ENCODE measurements around the gene TP53. TPM values are rescaled to one million over a fixed set of nuclear protein-coding genes. Genes with fewer than 3 reads are reported as not detected.

The TP53 gene
- total and polyA plus RNA-seq, 9 of the 15 experiments (the other 6 are each of a cell fraction or from before 2014, with no cell fraction given) = 2.8 to 14.0 (median 7.1) TPM

DNA sequence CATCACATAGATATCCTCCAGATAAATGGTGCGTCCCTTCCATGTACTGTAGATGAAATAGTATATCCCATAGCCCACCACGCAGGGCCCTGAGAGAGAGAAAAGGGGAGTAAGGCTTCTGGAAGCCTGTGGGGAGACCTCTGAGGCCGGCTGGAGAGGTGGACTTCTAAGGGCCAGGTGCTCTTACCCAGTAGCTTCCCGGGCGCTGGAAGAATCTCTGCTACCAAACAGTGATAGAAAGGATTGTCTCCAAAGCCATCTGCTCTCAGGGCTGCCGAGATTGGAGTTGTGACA lies 60.4 kb downstream of the TP53 start (continued):
- TF ChIP-seq, protein P1, sequence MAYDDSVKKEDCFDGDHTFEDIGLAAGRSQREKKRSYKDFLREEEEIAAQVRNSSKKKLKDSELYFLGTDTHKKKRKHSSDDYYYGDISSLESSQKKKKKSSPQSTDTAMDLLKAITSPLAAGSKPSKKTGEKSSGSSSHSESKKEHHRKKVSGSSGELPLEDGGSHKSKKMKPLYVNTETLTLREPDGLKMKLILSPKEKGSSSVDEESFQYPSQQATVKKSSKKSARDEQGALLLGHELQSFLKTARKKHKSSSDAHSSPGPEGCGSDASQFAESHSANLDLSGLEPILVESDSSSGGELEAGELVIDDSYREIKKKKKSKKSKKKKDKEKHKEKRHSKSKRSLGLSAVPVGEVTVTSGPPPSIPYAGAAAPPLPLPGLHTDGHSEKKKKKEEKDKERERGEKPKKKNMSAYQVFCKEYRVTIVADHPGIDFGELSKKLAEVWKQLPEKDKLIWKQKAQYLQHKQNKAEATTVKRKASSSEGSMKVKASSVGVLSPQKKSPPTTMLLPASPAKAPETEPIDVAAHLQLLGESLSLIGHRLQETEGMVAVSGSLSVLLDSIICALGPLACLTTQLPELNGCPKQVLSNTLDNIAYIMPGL (CRISPR knock-in tag; IDR thresholded peaks at IDR 0.05) = no peak
- TF ChIP-seq IRF2 (CRISPR knock-in tag; IDR thresholded peaks at IDR 0.05) (no peak), CREBBP (IDR thresholded peaks at IDR 0.05; ENCODE audit: low read depth, low read length) (no peak), PCBP2 (IDR thresholded peaks at IDR 0.05; ENCODE audit: low read depth, low read length, poor library complexity, severe bottlenecking) (no peak), YBX1 (IDR thresholded peaks at IDR 0.05) (no peak), NFATC3 (IDR thresholded peaks at IDR 0.05) (no peak), ZNF75A (CRISPR knock-in tag; IDR thresholded peaks at IDR 0.05) (no peak), CBFA2T3 (IDR thresholded peaks at IDR 0.05) (peak; percentile 83), POLR2AphosphoS2 (IDR thresholded peaks at IDR 0.05; ENCODE audit: low read length) (no peak), PTRF (tag; IDR thresholded peaks at IDR 0.05) (no peak), MCM7 (IDR thresholded peaks at IDR 0.05) (no peak)
- TF ChIP-seq, protein P2, sequence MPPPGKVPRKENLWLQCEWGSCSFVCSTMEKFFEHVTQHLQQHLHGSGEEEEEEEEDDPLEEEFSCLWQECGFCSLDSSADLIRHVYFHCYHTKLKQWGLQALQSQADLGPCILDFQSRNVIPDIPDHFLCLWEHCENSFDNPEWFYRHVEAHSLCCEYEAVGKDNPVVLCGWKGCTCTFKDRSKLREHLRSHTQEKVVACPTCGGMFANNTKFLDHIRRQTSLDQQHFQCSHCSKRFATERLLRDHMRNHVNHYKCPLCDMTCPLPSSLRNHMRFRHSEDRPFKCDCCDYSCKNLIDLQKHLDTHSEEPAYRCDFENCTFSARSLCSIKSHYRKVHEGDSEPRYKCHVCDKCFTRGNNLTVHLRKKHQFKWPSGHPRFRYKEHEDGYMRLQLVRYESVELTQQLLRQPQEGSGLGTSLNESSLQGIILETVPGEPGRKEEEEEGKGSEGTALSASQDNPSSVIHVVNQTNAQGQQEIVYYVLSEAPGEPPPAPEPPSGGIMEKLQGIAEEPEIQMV (tag; conservative IDR thresholded peaks at IDR 0.05; ENCODE audit: low read depth) = no peak
- TF ChIP-seq, protein P3, sequence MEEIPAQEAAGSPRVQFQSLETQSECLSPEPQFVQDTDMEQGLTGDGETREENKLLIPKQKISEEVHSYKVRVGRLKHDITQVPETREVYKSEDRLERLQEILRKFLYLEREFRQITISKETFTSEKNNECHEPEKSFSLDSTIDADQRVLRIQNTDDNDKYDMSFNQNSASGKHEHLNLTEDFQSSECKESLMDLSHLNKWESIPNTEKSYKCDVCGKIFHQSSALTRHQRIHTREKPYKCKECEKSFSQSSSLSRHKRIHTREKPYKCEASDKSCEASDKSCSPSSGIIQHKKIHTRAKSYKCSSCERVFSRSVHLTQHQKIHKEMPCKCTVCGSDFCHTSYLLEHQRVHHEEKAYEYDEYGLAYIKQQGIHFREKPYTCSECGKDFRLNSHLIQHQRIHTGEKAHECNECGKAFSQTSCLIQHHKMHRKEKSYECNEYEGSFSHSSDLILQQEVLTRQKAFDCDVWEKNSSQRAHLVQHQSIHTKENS (CRISPR knock-in tag; IDR thresholded peaks at IDR 0.05) = no peak
- TF ChIP-seq, protein P4, sequence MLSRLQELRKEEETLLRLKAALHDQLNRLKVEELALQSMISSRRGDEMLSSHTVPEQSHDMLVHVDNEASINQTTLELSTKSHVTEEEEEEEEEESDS (CRISPR knock-in tag; IDR thresholded peaks at IDR 0.05) = no peak
- TF ChIP-seq, protein P5, sequence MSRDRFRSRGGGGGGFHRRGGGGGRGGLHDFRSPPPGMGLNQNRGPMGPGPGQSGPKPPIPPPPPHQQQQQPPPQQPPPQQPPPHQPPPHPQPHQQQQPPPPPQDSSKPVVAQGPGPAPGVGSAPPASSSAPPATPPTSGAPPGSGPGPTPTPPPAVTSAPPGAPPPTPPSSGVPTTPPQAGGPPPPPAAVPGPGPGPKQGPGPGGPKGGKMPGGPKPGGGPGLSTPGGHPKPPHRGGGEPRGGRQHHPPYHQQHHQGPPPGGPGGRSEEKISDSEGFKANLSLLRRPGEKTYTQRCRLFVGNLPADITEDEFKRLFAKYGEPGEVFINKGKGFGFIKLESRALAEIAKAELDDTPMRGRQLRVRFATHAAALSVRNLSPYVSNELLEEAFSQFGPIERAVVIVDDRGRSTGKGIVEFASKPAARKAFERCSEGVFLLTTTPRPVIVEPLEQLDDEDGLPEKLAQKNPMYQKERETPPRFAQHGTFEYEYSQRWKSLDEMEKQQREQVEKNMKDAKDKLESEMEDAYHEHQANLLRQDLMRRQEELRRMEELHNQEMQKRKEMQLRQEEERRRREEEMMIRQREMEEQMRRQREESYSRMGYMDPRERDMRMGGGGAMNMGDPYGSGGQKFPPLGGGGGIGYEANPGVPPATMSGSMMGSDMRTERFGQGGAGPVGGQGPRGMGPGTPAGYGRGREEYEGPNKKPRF (IDR thresholded peaks at IDR 0.05; ENCODE audit: low read depth, low read length) = no peak
- TF ChIP-seq, protein P6, sequence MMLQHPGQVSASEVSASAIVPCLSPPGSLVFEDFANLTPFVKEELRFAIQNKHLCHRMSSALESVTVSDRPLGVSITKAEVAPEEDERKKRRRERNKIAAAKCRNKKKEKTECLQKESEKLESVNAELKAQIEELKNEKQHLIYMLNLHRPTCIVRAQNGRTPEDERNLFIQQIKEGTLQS (IDR thresholded peaks at IDR 0.05) = no peak
- TF ChIP-seq, protein P6 (CRISPR knock-in tag; conservative IDR thresholded peaks at IDR 0.05) = no peak
- TF ChIP-seq, protein P7, sequence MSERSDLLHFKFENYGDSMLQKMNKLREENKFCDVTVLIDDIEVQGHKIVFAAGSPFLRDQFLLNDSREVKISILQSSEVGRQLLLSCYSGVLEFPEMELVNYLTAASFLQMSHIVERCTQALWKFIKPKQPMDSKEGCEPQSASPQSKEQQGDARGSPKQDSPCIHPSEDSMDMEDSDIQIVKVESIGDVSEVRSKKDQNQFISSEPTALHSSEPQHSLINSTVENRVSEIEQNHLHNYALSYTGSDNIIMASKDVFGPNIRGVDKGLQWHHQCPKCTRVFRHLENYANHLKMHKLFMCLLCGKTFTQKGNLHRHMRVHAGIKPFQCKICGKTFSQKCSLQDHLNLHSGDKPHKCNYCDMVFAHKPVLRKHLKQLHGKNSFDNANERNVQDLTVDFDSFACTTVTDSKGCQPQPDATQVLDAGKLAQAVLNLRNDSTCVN (CRISPR knock-in tag; IDR thresholded peaks at IDR 0.05) = no peak
